Kidney capillary endothelial cell (primary cell): ENCODE results near the gene SNAI3.

ENCODE experiments used
- DNase-seq: peaks from one replicate; pipeline ENCODE4 v3.0.0-alpha.2; 2018; ENCODE audit warnings: low spot score

Gene SNAI3

GRCh38 chr16:88721236-88721635 lies 34.9 kb upstream of the SNAI3 start:
- DNase-seq, result no peak

GRCh38 chr16:88720396-88720970 lies 34.2 kb upstream of the SNAI3 start:
- no peak for DNase-seq

GRCh38 chr16:88719933-88720296 lies 33.6 kb upstream of the SNAI3 start:
- DNase-seq, result no peak

- DNase-seq, result no peak
Measured at GRCh38 chr16:88719267-88719932, 33.1 kb upstream of the SNAI3 start.

- DNase-seq, result no peak
Measured at GRCh38 chr16:88718178-88718577, 31.9 kb upstream of the SNAI3 start.

- DNase-seq, result no peak
Measured at GRCh38 chr16:88716601-88717001, 30.3 kb upstream of the SNAI3 start.

GRCh38 chr16:88716201-88716600 lies 29.9 kb upstream of the SNAI3 start:
- DNase-seq, result no peak

- DNase-seq, result no peak
Measured at GRCh38 chr16:88715312-88716190, 29.2 kb upstream of the SNAI3 start.

GRCh38 chr16:88714420-88715302 lies 28.4 kb upstream of the SNAI3 start:
- no peak for DNase-seq

GRCh38 chr16:88713568-88714419 lies 27.5 kb upstream of the SNAI3 start:
- DNase-seq, result no peak

GRCh38 chr16:88713054-88713453 lies 26.7 kb upstream of the SNAI3 start:
- no peak for DNase-seq

GRCh38 chr16:88712362-88712979 lies 26.2 kb upstream of the SNAI3 start:
- DNase-seq, result no peak

- DNase-seq, result no peak
Measured at GRCh38 chr16:88711750-88712340, 25.5 kb upstream of the SNAI3 start.

GRCh38 chr16:88710556-88710955 lies 24.2 kb upstream of the SNAI3 start:
- no peak for DNase-seq

GRCh38 chr16:88706965-88707826 lies 20.9 kb upstream of the SNAI3 start:
- no peak for DNase-seq

- peak; percentile 83 for DNase-seq
Measured at GRCh38 chr16:88706229-88706964, 20.1 kb upstream of the SNAI3 start, which contains the start of the genes CTU2 and RNF166. CTU2 (plus strand) TSS chr16:88706503; CDS start chr16:88706531, 28 bp downstream. RNF166 (minus strand) TSS chr16:88706408; CDS start chr16:88706325, 83 bp downstream.

- no peak for DNase-seq
Measured at GRCh38 chr16:88705801-88706228, 19.5 kb upstream of the SNAI3 start.

GRCh38 chr16:88705076-88705684 lies 18.9 kb upstream of the SNAI3 start:
- DNase-seq, result no peak
